PC-3 (cell line): ENCODE data around the gene IZUMO4.

Source experiments
- CTCF ChIP-seq: fragments of 300-600 bp; sonication (generic); conservative IDR thresholded peaks from 2 replicates; pipeline ENCODE4 v1.5.1; 2017; ENCODE audit warnings: antibody characterized with exemption, low read depth, mild to moderate bottlenecking, low read length
- EZH2 ChIP-seq: fragments of 300-600 bp; sonication (generic); IDR thresholded peaks from one replicate; pipeline ENCODE4 v1.6.1; 2017; ENCODE audit warnings: antibody characterized with exemption, mild to moderate bottlenecking, low read length; ENCODE audit not compliant: unreplicated experiment
- EZH2phosphoT487 ChIP-seq: fragments of 300-600 bp; sonication (generic); IDR thresholded peaks from 2 replicates; pipeline ENCODE4 v1.6.1; 2018; ENCODE audit warnings: mild to moderate bottlenecking, antibody characterized with exemption, low read length, borderline replicate concordance

- TF ChIP-seq CTCF, result no peak
- no peak for TF ChIP-seq EZH2phosphoT487
- no peak for TF ChIP-seq EZH2
Measured at GRCh38 chr19:2099054-2099501, 2.4 kb downstream of the IZUMO4 start.
